GM12872 (cell line): ENCODE measurements around the gene TAAR2.

Experiments used
- CTCF ChIP-seq: IDR thresholded peaks from 3 replicates; pipeline ENCODE4 v1.5.1; 2011; ENCODE audit warnings: low read depth, mild to moderate bottlenecking, low read length, moderate library complexity; ENCODE audit not compliant: insufficient read depth

The TAAR2 gene

GRCh38 chr6:132624175-132624574, at the start of gene TAAR2:
TAAR2 (minus strand) TSS chr6:132624275; CDS start chr6:132624275, 0 bp downstream.
- no peak for TF ChIP-seq CTCF

- no peak for TF ChIP-seq CTCF
These were observed 49.5 kb upstream of the TAAR2 start for GRCh38 chr6:132673376-132674094.

GRCh38 chr6:132671295-132671694, 47.2 kb upstream of the TAAR2 start:
- TF ChIP-seq CTCF: no peak

GRCh38 chr6:132669690-132670291, 45.7 kb upstream of the TAAR2 start:
- peak; percentile 30; the same call in 1 of the 3 replicates for TF ChIP-seq CTCF

GRCh38 chr6:132666118-132666517, 42.0 kb upstream of the TAAR2 start:
- TF ChIP-seq CTCF: no peak

- TF ChIP-seq CTCF: no peak
These were observed 40.4 kb upstream of the TAAR2 start for GRCh38 chr6:132664309-132665034.

- no peak for TF ChIP-seq CTCF
These were observed 39.6 kb upstream of the TAAR2 start for GRCh38 chr6:132663661-132664060.
